ENCODE measurements around the gene RNASEL.

The RNASEL gene

DNA sequence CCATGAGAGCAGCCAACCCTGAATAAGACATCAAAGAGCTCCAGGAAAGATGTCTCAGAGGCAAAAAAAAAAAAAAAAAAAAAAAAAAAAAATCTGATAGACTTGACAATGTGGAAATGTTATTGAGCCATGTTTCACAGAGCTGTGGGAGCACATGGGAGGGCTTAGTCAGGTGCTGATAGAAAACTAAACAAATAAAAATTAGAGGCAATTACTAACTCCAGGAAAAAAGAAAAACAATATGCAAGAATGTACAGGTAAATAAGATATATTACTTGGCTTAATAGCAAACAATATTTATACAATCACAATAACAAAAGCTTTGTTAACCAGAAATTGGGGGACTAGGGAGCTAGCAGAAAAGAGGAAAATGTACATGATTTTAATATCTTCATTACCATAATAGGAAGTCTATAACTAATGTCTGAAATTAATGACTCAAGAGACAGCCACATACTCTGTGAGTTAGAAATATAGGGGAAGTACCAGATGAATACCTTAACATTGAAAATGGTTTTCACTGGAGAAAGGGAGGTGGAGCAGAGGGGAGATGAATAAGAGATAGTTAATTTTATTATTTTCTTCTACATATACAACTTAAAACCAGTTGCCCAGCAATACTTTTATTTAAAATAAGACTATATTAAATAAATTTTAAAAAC is 32.0 kb upstream of the RNASEL start:
- peak in 1 of 4 experiments; percentile 25 for DNase-seq

- DNase-seq = no peak
Measured at GRCh38 chr1:182617734-182618351, 28.8 kb upstream of the RNASEL start.

DNA sequence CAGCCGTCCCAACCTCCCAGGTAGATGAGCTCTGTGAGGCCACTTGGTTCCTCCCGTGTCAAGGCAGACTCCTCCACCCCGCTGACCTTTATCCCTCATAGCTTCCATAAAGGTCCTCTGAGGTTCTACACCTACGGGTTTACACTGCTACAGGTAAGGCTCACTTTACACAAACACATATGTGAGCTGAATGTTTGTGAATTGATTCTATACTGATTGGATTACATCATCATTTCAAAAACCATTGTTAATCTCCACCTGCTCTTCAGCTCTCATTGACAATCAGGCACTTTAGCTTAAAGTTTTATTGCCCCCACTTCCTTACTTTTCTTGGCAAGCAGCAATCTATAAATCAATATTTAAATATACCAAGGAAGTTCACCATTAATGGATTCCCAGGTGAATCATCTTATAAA is 28.0 kb upstream of the RNASEL start:
- no peak for DNase-seq

GRCh38 chr1:182616130-182617013 is 27.3 kb upstream of the RNASEL start:
- DNase-seq = no peak

GRCh38 chr1:182615468-182616129 is 26.5 kb upstream of the RNASEL start:
- DNase-seq = peak in 1 of 4 experiments; percentile 27

GRCh38 chr1:182614796-182615454 is 25.9 kb upstream of the RNASEL start:
- DNase-seq = peak; percentile 87 to 91 (median 90)

- DNase-seq = no peak
Measured at GRCh38 chr1:182611787-182612186, 22.7 kb upstream of the RNASEL start.

- no peak for DNase-seq
Measured at GRCh38 chr1:182611326-182611725, 22.3 kb upstream of the RNASEL start.

GRCh38 chr1:182610606-182611194 is 21.6 kb upstream of the RNASEL start:
- DNase-seq = no peak

DNA sequence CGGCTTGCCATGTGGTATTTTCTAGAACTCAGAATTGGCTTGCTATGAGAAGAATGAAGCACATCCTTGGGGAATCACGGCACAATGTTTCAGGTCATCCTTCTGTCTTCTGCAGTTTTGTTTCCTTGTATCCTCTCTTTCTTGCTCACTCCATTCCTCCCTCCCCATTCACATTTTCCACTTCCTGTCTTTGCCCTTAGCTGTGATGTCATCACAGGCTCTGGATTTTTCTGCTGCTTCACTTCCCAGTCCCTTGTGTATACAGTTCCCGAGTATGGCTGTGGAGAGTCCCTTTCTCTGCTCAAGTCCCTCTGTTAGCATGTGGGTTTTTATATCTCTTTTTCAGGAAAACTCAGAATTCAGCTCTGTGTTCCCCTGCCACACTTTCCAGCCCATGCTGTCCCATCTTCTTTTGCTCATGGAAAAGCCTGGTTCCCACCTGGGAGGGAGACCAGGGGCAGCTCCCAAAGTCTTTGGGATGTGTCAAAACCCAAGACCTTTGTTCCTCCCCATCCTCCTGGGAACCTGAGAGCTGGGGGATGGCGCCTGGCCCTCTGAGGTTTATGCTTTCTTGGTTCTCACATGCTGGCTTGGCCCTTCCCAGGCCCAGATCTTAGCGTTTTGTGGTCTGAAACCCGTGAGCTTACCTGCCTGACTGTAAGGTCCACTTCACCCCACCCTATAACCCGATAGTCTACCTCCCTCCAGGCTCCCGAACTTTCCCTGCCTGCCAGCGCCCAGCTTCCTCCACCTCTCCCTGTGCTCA is 20.0 kb upstream of the RNASEL start:
- peak; percentile 30 to 52 (median 40) for DNase-seq

- no peak for DNase-seq
Measured at GRCh38 chr1:182608236-182608635, 19.2 kb upstream of the RNASEL start.

GRCh38 chr1:182607566-182607965 is 18.5 kb upstream of the RNASEL start:
- peak in 1 of 4 experiments; percentile 33 for DNase-seq

DNA sequence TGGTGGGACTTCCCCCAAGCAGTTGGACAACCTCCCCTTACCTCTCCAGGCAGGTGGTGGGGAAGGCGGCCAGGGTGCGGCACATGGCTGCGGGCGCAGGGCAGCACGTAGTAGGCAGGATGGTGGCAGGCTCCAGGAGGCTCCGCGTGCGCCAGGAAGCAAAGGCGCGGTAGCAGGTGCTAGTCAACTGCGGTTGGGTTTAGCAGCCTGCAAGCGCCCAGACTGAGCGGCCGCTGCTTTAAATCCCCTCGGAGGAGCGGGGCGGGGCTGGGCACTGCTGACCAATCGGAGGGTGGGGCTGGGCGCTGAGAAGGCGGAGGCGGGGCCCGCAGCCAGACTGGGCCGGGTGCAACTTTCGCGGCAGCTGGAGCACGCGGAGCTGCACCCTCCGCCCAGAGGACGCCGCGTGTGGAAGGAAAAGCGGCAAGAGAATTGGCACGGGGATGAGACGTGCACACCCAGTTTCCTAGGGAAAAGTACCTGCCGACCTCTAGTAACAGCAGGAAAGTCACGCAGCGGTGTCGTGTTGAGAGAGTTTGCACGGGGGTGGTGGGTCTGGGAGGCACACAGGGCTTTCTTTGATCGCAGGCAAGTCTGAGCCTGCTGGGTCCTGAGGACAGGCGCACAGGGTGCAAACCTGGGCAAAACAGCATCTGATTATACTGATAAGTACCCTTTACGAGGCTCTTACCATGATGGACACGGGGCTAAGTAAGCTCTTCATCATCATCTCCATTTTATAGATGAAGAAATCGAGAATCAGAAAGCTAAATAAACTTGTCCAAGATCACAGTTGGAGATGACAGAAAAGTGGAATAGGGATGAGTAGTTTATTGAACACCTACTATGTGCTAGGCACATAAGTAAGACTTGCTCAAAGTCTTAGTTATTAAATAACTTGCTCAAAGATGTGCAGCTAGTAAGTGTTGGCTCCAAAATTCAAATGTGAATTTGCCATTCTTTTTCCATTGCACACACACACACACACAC is 15.4 kb upstream of the RNASEL start, which contains the start of gene RGS16:
Gene RGS16 (minus strand): TSS at position 215 of the 990 bp plus-strand sequence. CDS start 130 bp downstream, at position 85.
- DNase-seq = peak; percentile 89 to 97 (median 92)

- DNase-seq = no peak
Measured at GRCh38 chr1:182603646-182604174, 14.7 kb upstream of the RNASEL start.

- no peak for DNase-seq
Measured at GRCh38 chr1:182602935-182603645, 14.0 kb upstream of the RNASEL start.

GRCh38 chr1:182601913-182602312 is 12.9 kb upstream of the RNASEL start:
- DNase-seq = no peak

GRCh38 chr1:182601416-182601786 is 12.3 kb upstream of the RNASEL start:
- DNase-seq = peak; percentile 78 to 95 (median 82)

DNA sequence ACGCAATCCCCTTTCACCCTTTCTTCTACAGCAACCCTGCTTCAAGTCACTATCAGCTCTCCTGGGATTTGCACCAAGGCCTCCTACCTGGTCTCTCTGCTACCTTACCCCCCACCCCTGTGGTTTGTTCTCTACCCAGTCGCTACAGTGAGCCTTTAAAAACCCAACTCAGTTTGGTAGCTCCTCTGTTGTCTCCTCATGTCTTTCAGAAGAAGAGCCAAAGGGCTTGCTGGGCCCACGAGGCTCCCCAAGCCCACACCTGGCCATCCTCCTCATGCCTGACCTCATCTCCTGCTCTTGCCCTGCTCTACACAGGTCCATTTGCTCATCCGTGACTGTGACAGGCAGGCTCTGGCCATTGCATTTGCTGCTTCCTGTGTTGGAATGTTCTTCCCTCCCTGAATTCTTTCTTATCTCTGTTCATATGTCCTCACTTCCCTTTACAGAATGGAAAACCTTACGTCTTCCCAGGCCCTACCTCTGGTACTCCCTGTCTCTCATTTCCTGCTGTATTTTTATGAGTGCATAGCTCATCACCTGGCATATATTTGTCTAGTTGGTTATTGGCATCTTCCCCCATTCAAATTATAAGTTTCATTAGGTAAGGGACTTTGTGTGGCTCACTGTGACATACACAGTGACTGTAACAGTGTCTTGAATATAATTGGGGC is 11.8 kb upstream of the RNASEL start:
- no peak for DNase-seq
